Islet precursor cell (in vitro differentiated cells): Measurements from ENCODE around the gene C19orf81.
"Not testable (repeated sequence)": the region's sequence is repeated elsewhere in the genome, so short reads cannot be mapped to it uniquely, and the experiment has no call there.

Source experiments
- DNase-seq: peaks from one replicate; pipeline ENCODE4 v3.0.0-alpha.2; 2018

The C19orf81 gene

DNA sequence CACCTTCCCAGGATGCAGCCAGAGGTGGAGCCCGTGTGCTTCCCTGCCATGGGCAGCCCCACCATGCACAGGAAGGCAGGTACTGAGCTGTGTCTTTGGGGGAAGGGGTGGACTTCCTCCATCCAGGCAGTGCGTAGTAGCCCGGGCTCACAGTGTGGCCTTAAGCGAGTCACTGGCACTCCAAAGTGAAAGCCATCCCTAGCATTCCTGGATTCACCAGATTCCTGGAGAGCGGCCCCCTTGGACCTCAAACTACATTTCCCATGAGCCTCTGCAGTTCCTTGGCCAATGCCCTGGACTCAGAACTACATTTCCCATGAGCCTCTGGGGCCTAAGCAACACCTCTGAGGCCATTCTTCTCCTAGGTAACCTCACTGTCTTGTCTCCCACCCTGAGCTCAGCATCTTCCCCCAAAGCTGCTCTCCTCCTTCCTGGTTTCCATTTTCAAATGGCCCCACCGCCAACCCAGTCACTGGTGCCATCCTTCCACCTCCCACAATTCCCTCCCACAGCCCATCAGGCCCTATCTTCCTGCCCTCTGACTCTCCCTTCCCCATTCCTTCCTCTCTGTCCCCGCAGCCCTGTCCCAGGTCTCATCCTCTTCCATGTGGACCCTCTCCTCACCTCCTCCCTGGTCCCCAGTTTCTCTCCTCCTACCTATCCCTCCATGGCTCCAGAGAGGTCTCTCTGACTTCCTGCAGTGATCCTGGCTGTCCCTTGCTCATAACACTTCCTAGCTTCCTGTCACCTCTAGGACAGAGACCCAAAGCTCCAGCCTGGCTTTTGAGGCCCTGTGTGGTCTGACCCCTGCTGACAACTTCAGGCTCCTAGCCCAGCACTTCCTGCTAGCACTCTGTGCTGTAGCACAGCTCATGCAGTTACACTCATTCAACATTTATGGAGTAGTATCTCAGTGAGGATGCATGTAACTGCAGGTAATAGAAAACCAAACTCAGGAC, at the start of gene C19orf81:
Gene C19orf81 (plus strand): TSS at position 13 of the 959 bp plus-strand sequence. CDS start 0 bp downstream, at position 13.
- DNase-seq: peak; percentile 79

DNA sequence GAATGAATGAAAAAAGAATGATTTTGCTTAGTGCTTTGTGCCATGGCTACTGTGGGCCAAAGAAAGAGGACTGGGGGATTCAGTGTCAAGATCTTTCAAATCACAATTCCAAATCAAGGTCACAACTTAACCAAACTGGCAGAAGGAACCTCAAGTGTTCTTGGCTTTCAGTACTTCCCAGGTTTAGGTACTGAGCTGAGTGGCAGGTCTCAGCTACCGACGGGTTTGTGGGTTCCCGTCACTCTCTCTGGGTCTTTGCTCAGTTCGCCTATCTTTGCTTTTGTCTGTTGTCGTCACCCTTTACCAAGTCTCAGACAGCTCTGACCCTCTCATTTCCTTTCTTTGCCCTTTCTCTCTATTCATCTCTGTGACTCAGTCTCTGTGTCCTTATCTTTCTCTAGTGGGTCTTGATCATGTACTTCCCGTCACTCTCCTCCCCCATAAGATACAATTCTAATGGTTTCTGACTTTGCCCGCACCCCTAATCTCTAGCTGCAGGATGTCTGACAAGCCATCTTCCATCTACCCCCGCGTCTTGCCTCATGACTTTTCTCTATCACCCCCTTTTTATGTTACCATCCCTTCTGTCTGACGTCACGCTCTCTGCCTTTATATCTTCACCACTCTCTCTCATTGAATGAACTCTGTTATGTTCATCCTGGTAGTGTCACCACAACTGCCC, 47.7 kb upstream of the C19orf81 start:
- DNase-seq: peak; percentile 4

DNA sequence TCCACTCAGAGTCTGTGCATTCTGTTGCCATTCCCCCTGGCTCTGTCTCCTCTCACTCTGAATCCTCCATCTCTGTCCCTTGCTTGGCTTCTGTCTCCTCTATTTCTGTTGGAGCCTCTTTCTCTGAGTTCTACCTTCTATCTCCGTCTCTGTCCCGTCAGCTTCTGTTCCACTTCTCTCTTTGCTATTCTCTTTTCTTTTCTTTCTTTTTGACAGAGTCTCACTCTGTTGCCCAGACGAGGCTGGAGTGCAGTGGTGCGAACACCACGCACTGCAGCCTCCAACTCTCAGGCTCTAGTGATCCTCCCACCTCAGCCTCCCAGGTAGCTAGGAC, 47.2 kb upstream of the C19orf81 start:
- peak; percentile 12 for DNase-seq

DNA sequence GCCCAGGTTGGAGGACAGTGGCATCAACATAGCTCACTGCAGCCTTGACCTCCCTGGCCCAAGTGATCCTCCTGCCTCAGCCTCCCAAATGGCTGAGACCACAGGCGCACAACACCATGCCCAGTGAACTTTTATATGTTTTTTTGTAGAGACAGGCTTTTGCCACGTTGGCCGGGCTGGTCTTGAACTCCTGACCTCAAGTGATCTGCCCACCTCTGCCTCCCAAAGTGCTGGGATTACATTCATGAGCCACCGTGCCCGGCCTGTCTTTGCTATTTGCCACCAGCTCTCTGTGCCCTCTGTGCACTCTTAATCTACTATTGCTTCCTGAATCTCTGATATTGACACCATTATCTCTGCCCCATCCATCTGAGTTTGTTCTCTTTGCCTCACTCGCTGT, 46.7 kb upstream of the C19orf81 start:
- DNase-seq: peak; percentile 21

DNA sequence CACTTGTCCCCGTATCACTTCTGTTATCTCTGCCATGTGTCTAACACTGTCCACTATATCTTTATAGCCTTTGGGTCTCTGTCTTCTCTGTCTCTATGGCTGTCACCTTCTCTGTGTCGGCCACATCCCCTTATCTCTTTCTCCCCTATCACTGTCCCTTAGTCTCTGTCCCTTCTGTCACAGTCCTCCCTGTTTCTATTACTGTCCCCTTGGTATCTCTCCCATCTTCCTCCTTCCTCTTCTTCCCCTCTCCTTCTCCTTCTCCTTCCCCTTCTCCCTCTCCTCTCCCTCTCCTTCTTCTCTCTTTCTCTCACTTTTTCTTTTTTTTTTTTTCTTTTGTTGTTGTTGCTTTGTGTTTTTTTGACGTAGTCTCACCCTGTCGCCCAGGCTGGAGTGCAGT, 46.3 kb upstream of the C19orf81 start:
- DNase-seq: peak; percentile 18

DNA sequence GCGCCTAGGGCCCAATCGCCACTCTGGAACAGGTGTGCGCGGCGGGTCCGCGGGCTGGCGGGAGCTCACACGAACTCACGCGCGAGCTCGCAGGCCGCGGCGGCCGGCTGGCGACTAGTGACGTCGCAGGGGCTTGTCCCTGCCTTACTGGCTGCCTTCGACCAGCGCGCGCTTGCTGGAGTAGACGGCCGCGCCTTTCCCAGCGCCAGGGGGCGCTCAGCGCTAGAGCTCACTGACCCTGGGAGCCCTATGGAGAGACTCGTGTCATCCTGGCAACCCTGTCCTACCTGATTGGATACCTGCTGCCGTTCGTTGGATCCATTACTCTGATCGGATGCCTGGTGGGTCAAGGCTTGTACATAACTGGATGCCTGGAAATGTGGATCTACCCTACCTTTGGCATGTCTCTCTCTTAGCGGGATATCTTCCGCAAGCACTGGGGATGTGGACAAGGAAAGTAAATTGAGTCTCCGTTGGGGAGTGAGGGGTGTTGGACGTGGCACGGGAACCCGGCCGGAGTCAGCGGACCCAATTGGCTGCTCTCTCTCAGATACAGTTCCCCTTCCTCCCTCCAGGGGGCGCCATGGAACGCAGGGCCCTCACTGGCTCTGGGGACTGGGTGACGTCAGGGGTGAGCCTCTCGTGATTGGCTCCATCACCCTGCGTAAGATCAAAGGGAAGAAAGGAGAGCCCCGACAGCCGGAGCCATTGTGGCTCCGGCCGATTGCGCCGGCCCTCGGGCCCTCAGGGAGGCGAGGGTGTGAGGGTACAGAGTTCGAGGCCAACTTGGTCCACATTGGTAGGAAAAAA, 44.8 kb upstream of the C19orf81 start:
- not testable (repeated sequence) for DNase-seq

DNA sequence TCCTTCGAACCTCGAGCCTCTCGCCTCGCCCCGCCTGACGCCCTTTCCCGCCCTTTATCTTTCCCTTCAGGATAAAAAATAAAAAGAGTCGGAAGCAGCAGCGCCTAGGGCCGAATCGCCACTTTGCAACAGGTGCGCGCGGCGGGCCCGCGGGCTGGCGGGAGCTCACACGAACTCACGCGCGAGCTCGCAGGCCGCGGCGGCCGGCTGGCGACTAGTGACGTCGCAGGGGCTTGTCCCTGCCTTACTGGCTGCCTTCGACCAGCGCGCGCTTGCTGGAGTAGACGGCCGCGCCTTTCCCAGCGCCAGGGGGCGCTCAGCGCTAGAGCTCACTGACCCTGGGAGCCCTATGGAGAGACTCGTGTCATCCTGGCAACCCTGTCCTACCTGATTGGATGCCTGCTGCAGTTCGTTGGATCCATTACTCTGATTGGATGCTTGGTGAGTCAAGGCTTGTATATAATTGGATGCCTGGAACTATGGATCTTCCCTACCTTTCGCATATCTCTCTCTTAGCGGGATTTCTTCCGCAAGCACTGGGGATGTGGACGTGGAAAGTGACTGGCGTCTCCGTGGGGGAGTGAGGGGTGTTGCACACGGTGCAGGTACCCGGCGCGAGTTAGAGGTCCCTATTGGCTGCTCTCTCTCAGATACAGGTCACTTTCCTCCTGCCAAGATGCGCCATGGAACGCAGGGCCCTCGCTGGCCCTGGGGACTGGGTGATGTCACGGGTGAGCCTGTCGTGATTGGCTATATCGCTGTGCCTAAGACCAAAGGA, 43.0 kb upstream of the C19orf81 start:
- peak; percentile 53 for DNase-seq

DNA sequence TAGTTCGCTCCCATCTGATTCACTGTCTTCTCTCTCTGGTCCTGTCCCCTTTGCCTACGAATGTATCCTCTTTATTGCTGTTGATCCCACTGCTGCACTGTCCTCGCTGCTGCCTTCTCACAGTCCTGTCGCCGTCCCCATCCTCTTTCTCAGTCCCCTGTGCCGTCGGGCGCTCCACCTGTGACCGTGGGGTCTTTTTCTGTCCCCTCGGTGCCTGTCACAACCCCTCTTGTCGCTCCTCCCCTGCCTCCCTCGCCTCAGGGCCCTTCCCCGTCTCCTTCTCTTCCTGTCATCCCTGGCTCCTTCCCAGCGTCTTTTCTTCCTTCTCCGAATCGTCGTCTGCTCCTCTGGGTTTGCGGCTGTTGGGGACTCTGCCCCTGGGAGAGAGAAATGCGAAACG, 41.9 kb upstream of the C19orf81 start:
- peak; percentile 39 for DNase-seq

DNA sequence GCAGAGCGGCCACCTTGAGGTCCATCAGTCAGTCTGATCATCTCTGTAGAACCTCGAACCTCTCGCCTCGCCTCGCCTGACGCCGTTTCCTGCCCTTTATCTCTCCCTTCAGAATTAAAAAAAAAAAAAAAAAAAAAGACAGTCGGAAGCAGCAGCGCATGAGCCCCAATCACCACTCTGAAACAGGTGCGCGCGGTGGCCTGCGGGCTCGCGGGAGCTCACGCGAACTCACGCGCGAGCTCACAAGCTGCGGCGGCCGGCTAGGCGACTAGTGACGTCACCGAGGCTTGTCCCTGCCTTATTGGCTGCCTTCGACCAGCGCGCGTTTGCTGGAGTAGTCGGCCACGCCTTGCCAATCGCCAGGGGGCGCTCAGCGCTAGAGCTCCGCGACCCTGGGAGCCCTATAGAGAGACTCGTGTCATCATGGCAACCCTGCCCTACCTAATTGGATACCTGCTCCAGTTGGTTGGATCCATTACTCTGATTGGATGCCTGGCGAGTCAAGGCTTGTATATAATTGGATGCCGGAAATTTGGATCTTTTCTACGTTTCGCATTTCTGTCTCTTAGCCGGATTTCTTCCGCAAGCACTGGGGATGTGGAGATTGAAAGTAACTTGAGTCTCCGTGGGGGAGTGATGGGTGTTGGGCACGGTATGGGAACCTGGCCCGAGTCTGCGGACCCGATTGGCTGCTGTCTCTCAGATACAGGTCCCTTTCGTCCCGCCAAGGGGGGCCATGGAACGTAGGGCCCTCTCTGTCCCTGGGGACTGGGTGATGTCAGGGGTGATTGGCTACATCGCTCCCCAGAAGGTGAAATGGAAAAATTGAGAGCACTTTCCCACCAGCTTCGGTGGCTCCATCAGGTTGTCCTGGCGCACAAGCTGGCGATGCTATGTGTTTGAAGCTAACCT, 41.1 kb upstream of the C19orf81 start:
- DNase-seq: peak; percentile 97

DNA sequence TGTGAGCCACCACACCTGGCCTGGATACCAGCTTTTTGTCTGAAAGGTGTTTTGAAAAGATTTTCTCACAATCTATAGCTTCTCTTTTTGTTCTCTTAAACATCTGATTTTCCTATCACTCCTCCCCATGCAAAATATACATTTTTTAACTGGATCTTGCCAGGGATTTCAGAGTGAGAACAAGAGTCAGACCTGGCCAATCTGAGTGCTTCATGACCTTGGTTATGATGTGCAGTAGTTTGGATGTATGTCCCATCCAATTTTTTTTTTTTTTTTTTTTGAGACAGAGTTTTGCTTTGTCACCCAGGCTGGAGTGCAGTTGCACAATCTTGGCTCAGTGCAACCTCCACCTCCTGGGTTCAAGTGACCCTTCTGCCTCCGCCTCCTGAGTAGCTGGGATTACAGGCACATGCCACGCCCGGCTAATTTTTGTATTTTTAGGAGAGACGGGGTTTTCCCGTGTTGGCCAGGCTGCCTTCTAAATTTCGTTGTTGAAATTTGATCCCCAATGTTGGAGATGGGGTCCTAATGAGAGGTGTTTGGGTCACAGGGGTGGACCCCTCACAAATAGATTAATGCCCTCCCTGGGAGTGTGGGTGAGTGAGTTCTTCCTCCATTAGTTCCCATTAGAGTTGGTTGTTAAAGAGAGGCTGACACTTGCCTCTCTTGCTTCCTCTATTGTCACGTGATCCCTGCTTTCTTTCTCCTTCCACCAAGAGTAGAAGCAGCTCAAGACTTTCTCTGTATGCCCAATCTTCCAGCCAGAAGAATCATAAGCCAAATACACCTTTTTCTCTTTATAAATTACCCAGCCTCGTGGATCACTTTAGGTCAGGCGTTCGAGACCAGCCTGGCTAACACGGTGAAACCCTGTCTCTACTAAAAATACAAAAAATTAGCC, 36.5 kb upstream of the C19orf81 start:
- peak; percentile 4 for DNase-seq

DNA sequence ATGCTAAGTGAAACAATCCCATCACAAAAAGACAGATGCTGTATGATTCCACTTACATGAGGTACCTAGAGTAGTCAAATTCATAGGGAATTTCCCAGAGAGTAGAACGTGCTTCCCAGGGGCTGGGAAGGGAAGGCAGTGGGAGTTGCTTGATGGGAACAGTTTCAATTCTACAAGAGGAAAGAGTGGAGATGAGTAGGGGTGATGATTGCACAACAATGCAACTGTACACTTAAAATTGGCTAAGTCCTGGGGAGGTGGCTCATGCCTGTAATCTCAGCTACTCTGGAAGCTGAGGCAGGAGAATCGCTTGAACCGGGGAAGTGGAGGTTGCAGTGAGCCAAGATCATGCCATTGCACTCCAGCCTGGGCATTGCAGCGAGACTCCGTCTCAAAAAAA, 30.9 kb upstream of the C19orf81 start:
- DNase-seq: not testable (repeated sequence)

DNA sequence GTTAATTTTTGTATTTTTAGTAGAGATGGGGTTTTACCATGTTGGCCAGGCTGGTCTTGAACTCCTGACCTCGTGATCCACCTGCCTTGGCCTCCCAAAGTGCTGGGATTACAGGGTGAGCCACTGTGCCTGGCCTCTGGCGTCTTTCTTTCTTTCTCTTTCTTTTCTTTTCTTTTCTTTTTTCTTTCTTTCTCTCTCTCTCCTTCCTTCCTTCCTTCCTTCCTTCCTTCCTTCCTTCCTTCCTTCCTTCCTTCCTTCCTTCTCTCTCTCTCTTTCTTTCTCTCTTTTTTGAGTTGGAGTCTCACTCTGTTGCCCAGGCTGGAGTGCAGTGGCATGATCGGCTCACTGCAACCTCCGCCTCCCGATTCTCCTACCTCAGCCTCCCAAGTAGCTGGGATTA, 30.1 kb upstream of the C19orf81 start:
- DNase-seq: peak; percentile 4

DNA sequence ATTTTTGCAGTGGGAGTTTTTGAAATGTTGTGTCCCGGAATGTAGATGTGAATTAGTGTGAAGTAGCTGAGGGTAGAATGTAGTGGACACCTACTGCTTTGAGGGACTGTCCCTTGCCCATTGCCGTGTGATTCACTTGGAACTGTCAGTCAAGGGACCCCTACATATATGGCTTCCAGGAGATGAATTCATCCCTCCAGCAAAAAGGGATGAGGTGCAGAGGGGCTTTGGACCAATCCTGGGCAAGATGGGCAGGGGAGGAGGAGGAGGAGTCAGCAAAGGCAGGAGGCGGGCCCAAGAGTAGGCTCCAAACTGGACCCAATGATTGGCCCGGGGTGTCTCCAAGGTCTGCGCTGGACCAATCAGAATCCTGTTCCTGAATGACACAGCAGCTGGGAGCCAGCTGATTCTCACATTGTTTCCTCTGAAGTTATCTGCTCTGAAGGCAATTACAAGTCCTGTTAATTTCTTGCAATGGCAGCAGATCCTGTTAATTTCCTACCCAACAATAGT, 28.8 kb upstream of the C19orf81 start:
- peak; percentile 18 for DNase-seq

DNA sequence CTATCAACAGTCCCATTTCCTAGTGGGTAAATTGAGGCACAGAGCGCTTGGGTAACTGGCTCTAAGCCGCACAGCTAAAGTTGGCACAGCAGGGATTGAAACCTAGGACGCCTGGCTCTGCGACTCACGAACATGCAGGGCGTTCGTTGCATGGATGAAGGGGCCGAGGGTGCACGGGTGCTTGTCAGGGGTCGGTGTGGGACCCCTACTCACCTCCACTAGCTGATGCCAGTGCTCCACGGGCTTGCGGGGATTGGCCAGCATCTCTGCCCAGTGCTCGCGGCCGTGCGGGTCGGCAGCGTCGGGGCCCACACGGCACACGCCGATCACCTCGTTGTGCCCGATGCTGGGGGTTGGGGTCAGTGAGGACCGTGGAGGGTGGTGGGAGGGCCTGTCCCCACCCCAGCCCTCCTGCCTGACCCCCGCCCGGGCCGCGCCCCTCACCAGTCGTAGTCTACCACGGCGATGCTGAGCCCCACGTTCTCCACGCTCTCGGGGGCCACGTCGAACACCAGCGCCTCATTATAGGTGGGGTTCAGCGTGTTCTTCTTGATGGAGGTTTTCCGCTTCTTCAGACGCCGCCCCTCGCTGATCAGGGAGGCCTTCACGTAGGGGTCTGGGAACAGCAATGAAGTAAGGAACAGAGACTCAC, 24.2 kb upstream of the C19orf81 start:
- peak; percentile 16 for DNase-seq

DNA sequence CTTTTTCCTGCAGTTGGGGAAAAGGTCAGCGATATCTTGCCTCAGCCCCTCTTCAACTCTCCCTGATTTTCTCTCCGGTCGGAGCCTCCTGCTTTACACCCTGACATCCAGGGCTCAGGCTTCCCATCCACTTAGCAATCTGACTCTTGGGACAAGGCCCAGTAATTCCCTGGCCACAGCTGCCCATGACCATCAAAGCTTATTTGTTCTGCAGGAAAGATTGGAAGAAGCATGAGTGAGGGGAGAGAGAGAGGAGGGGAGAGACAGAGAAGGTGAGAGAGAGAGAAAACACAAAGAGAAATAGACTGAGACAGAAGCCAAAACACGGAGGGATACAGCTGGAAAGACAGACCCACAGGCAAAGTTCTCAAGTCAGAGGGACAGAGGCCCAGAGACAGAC, 23.2 kb upstream of the C19orf81 start:
- peak; percentile 27 for DNase-seq

DNA sequence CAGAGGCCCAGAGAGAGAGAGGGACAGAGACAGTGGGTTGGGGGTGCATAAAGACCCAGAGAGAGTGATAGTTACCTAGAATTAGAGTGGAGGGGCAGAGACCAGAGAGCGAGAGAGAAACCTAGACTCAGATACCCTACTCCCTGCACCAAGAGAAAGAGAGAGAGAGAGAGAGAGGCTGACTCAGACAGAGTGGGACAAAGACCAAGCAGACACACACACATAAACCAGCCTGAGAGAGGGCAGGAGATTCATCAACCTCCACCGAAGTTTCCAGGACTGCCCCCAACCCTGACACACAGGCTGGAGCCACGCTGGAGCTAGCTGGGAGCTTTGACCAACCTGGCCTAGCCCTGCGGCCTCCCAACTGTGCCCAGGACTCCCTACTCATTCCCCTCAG, 22.4 kb upstream of the C19orf81 start:
- peak; percentile 45 for DNase-seq

DNA sequence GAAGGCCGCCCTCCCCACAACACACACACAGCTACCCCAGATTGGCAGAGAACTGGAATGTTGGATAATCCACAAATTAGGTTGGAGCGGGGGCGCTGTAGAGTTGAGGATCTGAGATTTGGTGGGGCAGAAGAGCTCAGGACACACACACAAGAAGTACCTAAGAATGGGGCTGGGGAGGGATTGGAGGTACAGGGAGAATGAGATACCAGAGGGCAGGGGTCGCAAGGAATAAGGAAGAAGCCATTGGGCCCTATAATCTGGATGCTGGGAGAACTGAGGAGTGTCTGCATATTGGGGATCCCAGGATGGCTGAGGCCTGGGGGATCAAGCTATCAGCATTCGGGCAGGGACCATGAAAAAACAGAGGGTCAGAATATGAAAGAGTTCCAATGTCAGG, 21.1 kb upstream of the C19orf81 start:
- no peak for DNase-seq

DNA sequence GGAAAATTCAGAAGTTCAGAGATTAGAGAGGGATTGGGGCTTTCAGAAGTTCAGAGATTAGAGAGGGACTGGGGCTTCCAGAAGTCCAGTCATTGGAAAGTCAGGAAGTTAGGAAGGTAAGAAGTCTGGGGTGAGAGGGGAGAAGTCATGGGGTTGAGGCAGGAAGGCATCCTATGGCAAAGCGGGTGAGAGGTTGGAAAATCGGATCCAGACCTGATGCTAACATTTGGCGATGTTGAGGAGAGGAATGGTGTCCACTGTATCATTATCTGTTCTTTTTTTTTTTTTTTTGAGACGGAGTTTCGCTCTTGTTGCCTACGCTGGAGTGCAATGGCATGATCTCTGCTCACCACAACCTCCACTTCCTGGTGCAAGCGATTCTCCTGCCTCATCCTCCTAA, 20.7 kb upstream of the C19orf81 start:
- peak; percentile 5 for DNase-seq

DNA sequence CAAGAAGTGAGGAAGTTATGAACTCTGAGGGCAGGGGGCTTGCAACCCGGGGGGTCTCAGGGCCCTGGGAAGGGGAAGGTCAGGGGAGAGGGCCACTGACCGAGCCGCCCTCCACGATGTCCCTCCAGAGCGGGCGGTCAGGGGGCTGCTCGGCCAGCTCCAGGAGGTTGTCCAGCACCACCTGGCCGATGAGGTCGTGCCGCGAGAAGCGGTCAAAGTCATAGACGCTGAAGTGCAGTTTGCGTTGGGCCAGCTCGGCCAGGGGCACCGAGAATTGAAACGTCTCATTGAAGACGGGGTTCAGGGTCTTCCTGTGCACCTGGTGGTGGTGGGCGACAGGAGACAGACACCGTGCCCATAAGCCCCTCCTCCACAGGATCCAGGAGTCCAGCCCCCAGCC, 20.1 kb upstream of the C19orf81 start:
- no peak for DNase-seq

DNA sequence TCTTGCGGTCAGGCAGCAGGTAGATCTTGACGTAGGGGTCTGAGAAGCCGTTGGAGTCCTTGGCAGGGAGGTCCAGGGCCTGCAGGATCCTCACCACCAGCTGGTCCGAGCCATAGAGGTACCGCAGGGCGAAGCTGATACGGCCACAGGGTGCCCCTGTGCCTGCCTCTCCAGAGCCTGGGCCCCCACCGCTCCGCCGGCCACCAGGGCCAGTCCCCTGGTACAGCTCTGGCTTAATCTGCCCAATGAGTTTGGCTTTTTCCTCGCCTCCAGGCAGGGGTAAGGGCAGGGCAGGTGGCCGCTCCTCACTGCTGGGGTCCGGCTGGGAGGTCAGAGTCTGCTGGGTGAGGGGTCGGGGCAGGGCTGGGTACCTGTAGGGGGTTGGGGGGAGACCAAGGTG, 19.4 kb upstream of the C19orf81 start:
- DNase-seq: no peak
